K562 (cell line): ENCODE measurements around the gene KRT8. TPM values are rescaled to one million over a fixed set of nuclear protein-coding genes. Genes with fewer than 3 reads are reported as not detected.
A peak's percentile ranks its signal among the peaks of the same experiment; 100 is the strongest.

Experiments
- HMGN3 ChIP-seq: IDR thresholded peaks from 2 replicates; pipeline ENCODE4 v1.6.1; 2011; ENCODE audit warnings: borderline replicate concordance, low read depth, mild to moderate bottlenecking, mixed read lengths, low read length; ENCODE audit not compliant: insufficient read length; ENCODE audit errors: extremely low read depth
- MXI1 ChIP-seq: IDR thresholded peaks from 2 replicates; pipeline ENCODE4 v1.6.1; 2011; ENCODE audit warnings: low read depth, mild to moderate bottlenecking, improper control_type of control experiment, low read length
- NCOA2 ChIP-seq, 2 experiments: fragments of 450-650 bp; IDR thresholded peaks; 2 replicates each; pipeline ENCODE4 v1.6.1; 2018; ENCODE audit warnings: mild to moderate bottlenecking in 2 of 2, moderate library complexity in 1 of 2; ENCODE audit not compliant: partially characterized antibody in 2 of 2
- NCOR1 ChIP-seq: fragments of 450-650 bp; IDR thresholded peaks from 2 replicates; pipeline ENCODE4 v1.6.1; 2016; ENCODE audit warnings: mild to moderate bottlenecking, moderate library complexity
- NR2F6 ChIP-seq: fragments of 450-650 bp; formaldehyde crosslinking; IDR thresholded peaks from 2 replicates; pipeline ENCODE4 v1.4.0; 2020; ENCODE audit warnings: mild to moderate bottlenecking
- ZFP1 ChIP-seq: fragments of 450-650 bp; formaldehyde crosslinking; IDR thresholded peaks from 2 replicates; pipeline ENCODE4 v1.4.0; 2020; ENCODE audit warnings: mild to moderate bottlenecking, mixed read lengths
- ZFPM2 ChIP-seq: fragments of 250-450 bp; sonication (Bioruptor Pico); IDR thresholded peaks from 2 replicates; pipeline ENCODE4 v1.5.1; 2022; ENCODE audit warnings: mild to moderate bottlenecking
- ZNF57 ChIP-seq: fragments of 450-650 bp; formaldehyde crosslinking; IDR thresholded peaks from 2 replicates; pipeline ENCODE4 v1.4.0; 2020; ENCODE audit warnings: mild to moderate bottlenecking, moderate library complexity
- polyA plus RNA-seq, 8 experiments: library from polyadenylated mRNA; depleted of rRNA in 4 of 8; stranded (reverse) in 5 of 8; unstranded in 3 of 8; fragments of >200 nt; fragmentation: Nextera tagmentation in 2 of 8; fragmentation: Illumina TruSeq in 1 of 8; extraction: Ambion mirVana in 2 of 8; extraction: Trizol in 1 of 8; gene quantifications; 2 replicates each; pipeline versions ENCODE4 v1.2.1 to v1.2.3, GENCODE V29; 2011 to 2014; ENCODE audit warnings: inconsistent platforms in 1 of 8, missing spikeins in 1 of 8
- total RNA-seq, 7 experiments: library from RNA; depleted of rRNA in 6 of 7; stranded (reverse); fragments of >200 nt in 6 of 7; fragmentation: Illumina TruSeq in 2 of 7; extraction: Trizol in 2 of 7; gene quantifications; 2 replicates each; pipeline versions ENCODE4 v1.2.1 to v1.2.3, GENCODE V29; 2011 to 2021; ENCODE audit warnings: low replicate concordance in 1 of 7
- TF ChIP-seq, protein P1 (sequence below): fragments of 450-650 bp; IDR thresholded peaks from 2 replicates; pipeline ENCODE4 v1.6.1; 2016; ENCODE audit warnings: mild to moderate bottlenecking, moderate library complexity
- TF ChIP-seq, protein P2 (sequence below), 2 experiments: fragments of 150-350 bp in 1 of 2; IDR thresholded peaks; 2 replicates each; pipeline ENCODE4 v1.6.1; 2012 to 2016; ENCODE audit warnings: low read depth in 2 of 2, low read length in 2 of 2, mild to moderate bottlenecking in 1 of 2, moderate library complexity in 1 of 2

Gene KRT8
- total and polyA plus RNA-seq, 9 of the 15 experiments (the other 6 are each of a cell fraction or from before 2014, with no cell fraction given) = 41.5 to 661 (median 260) TPM

DNA sequence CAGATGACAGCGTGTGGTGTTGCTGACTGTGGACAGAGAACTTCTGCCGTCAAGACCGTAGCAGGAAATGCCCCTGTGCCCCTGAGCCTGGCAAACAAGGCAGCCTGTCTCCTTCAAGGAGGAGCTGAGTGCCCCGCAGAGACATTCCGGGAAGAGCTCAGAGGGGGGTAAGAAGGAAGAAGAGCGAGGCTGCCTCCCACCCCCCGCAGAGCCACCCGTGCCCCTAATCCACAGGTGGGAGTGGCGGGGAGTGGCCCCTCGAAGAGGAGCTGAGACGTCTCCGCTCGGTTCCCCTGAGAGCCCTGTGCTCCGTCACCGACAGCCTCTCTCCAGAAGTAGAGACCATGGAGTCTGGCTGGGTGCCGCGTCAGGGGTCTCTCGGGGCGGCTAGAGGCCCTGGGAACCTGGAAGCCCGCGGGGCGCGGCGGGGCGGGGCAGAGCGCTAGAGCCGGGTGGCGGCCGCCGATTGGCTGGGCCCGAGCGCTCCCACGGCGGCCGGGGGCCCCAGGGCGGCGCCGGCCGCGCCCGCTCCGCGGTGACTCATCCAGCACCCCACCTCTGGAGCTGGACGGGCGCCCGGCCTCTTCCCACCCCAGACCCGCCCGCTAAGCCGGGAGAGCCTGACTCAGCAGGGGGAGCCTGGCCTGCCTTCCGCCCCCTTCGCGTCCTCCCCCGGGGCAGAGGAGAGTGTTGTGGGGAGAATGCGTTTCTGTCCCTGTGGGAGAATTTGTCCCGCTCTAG is 30.9 kb downstream of the KRT8 start (continued):
- TF ChIP-seq MXI1 (no peak), ZFPM2 (CRISPR knock-in tag) (no peak), NCOR1 (peak; percentile 60), NCOA2 (IDR thresholded peaks at IDR 0.05; ENCODE audit: partially characterized antibody in 2 of 2) (no peak), HMGN3 (peak; percentile 94), ZFP1 (CRISPR knock-in tag) (no peak), ZNF57 (CRISPR knock-in tag) (no peak), NR2F6 (CRISPR knock-in tag) (no peak)
- TF ChIP-seq, protein P1, sequence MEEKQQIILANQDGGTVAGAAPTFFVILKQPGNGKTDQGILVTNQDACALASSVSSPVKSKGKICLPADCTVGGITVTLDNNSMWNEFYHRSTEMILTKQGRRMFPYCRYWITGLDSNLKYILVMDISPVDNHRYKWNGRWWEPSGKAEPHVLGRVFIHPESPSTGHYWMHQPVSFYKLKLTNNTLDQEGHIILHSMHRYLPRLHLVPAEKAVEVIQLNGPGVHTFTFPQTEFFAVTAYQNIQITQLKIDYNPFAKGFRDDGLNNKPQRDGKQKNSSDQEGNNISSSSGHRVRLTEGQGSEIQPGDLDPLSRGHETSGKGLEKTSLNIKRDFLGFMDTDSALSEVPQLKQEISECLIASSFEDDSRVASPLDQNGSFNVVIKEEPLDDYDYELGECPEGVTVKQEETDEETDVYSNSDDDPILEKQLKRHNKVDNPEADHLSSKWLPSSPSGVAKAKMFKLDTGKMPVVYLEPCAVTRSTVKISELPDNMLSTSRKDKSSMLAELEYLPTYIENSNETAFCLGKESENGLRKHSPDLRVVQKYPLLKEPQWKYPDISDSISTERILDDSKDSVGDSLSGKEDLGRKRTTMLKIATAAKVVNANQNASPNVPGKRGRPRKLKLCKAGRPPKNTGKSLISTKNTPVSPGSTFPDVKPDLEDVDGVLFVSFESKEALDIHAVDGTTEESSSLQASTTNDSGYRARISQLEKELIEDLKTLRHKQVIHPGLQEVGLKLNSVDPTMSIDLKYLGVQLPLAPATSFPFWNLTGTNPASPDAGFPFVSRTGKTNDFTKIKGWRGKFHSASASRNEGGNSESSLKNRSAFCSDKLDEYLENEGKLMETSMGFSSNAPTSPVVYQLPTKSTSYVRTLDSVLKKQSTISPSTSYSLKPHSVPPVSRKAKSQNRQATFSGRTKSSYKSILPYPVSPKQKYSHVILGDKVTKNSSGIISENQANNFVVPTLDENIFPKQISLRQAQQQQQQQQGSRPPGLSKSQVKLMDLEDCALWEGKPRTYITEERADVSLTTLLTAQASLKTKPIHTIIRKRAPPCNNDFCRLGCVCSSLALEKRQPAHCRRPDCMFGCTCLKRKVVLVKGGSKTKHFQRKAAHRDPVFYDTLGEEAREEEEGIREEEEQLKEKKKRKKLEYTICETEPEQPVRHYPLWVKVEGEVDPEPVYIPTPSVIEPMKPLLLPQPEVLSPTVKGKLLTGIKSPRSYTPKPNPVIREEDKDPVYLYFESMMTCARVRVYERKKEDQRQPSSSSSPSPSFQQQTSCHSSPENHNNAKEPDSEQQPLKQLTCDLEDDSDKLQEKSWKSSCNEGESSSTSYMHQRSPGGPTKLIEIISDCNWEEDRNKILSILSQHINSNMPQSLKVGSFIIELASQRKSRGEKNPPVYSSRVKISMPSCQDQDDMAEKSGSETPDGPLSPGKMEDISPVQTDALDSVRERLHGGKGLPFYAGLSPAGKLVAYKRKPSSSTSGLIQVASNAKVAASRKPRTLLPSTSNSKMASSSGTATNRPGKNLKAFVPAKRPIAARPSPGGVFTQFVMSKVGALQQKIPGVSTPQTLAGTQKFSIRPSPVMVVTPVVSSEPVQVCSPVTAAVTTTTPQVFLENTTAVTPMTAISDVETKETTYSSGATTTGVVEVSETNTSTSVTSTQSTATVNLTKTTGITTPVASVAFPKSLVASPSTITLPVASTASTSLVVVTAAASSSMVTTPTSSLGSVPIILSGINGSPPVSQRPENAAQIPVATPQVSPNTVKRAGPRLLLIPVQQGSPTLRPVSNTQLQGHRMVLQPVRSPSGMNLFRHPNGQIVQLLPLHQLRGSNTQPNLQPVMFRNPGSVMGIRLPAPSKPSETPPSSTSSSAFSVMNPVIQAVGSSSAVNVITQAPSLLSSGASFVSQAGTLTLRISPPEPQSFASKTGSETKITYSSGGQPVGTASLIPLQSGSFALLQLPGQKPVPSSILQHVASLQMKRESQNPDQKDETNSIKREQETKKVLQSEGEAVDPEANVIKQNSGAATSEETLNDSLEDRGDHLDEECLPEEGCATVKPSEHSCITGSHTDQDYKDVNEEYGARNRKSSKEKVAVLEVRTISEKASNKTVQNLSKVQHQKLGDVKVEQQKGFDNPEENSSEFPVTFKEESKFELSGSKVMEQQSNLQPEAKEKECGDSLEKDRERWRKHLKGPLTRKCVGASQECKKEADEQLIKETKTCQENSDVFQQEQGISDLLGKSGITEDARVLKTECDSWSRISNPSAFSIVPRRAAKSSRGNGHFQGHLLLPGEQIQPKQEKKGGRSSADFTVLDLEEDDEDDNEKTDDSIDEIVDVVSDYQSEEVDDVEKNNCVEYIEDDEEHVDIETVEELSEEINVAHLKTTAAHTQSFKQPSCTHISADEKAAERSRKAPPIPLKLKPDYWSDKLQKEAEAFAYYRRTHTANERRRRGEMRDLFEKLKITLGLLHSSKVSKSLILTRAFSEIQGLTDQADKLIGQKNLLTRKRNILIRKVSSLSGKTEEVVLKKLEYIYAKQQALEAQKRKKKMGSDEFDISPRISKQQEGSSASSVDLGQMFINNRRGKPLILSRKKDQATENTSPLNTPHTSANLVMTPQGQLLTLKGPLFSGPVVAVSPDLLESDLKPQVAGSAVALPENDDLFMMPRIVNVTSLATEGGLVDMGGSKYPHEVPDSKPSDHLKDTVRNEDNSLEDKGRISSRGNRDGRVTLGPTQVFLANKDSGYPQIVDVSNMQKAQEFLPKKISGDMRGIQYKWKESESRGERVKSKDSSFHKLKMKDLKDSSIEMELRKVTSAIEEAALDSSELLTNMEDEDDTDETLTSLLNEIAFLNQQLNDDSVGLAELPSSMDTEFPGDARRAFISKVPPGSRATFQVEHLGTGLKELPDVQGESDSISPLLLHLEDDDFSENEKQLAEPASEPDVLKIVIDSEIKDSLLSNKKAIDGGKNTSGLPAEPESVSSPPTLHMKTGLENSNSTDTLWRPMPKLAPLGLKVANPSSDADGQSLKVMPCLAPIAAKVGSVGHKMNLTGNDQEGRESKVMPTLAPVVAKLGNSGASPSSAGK = no peak
- TF ChIP-seq, protein P2, sequence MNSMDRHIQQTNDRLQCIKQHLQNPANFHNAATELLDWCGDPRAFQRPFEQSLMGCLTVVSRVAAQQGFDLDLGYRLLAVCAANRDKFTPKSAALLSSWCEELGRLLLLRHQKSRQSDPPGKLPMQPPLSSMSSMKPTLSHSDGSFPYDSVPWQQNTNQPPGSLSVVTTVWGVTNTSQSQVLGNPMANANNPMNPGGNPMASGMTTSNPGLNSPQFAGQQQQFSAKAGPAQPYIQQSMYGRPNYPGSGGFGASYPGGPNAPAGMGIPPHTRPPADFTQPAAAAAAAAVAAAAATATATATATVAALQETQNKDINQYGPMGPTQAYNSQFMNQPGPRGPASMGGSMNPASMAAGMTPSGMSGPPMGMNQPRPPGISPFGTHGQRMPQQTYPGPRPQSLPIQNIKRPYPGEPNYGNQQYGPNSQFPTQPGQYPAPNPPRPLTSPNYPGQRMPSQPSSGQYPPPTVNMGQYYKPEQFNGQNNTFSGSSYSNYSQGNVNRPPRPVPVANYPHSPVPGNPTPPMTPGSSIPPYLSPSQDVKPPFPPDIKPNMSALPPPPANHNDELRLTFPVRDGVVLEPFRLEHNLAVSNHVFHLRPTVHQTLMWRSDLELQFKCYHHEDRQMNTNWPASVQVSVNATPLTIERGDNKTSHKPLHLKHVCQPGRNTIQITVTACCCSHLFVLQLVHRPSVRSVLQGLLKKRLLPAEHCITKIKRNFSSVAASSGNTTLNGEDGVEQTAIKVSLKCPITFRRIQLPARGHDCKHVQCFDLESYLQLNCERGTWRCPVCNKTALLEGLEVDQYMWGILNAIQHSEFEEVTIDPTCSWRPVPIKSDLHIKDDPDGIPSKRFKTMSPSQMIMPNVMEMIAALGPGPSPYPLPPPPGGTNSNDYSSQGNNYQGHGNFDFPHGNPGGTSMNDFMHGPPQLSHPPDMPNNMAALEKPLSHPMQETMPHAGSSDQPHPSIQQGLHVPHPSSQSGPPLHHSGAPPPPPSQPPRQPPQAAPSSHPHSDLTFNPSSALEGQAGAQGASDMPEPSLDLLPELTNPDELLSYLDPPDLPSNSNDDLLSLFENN (IDR thresholded peaks at IDR 0.05; ENCODE audit: low read depth in 2 of 2, low read length in 2 of 2) = no peak
